OCI-LY3 (cell line): ENCODE measurements around the gene FERMT2.
A peak's percentile ranks its signal among the peaks of the same experiment; 100 is the strongest.

ENCODE experiments used
- H2AFZ ChIP-seq: fragments of 200-600, 300-600 bp; shearing (Covaris generic); 2 replicates; pipeline ENCODE4 v1.6.0; 2014; ENCODE audit warnings: antibody characterized with exemption, low read depth, low read length
- H3K27ac ChIP-seq: fragments of 200-600, 300-600 bp; sonication (generic); 2 replicates; pipeline ENCODE4 v1.5.1; 2014; ENCODE audit warnings: mild to moderate bottlenecking, low read length, moderate library complexity, mixed read lengths
- H3K27me3 ChIP-seq: fragments of 200-600, 300-600 bp; sonication (generic); 2 replicates; pipeline ENCODE4 v1.6.1; 2014; ENCODE audit warnings: low read depth, low read length, mixed read lengths
- H3K36me3 ChIP-seq: fragments of 200-600, 300-600 bp; sonication (generic); replicated peaks from 2 replicates; pipeline ENCODE3; 2014; ENCODE audit warnings: low read depth, low read length, mixed read lengths
- H3K4me1 ChIP-seq: fragments of 300-600, 200-600 bp; sonication (generic); 2 replicates; pipeline ENCODE4 v1.6.1; 2014; ENCODE audit warnings: low read length, mixed read lengths
- H3K4me2 ChIP-seq: fragments of 200-600, 300-600 bp; sonication (generic); 2 replicates; pipeline ENCODE4 v1.6.1; 2014; ENCODE audit warnings: low read length, mixed read lengths
- H3K4me3 ChIP-seq: fragments of 300-600, 200-600 bp; sonication (generic); 2 replicates; pipeline ENCODE4 v1.5.1; 2014; ENCODE audit warnings: antibody characterized with exemption, mild to moderate bottlenecking, low read length, moderate library complexity
- H3K79me2 ChIP-seq: fragments of 300-600, 200-600 bp; shearing (Covaris generic); 2 replicates; pipeline ENCODE4 v1.6.1; 2014; ENCODE audit warnings: mild to moderate bottlenecking, low read length, mixed read lengths
- H3K9ac ChIP-seq: fragments of 300-600, 200-600 bp; shearing (Covaris generic); 2 replicates; pipeline ENCODE4 v1.6.0; 2014; ENCODE audit warnings: mild to moderate bottlenecking, low read length, moderate library complexity
- H3K9me3 ChIP-seq: fragments of 200-600, 300-600 bp; shearing (Covaris generic); 2 replicates; pipeline ENCODE4 v1.6.1; 2014; ENCODE audit warnings: low read length, mixed read lengths; ENCODE audit not compliant: insufficient read depth
- H4K20me1 ChIP-seq: fragments of 200-600, 300-600 bp; sonication (generic); 2 replicates; pipeline ENCODE4 v1.6.1; 2016; ENCODE audit warnings: low read length, mixed read lengths; ENCODE audit not compliant: insufficient read depth
- EZH2phosphoT487 ChIP-seq: fragments of 200-600 bp; shearing (Covaris generic); IDR thresholded peaks from 2 replicates; pipeline ENCODE4 v1.6.1; 2018; ENCODE audit warnings: antibody characterized with exemption, mixed run types, low read depth
- TF ChIP-seq, protein P1 (sequence below): fragments of 200-600, 300-600 bp; sonication (generic); IDR thresholded peaks from 2 replicates; pipeline ENCODE4 v1.5.1; 2014; ENCODE audit warnings: antibody characterized with exemption, low read length, low read depth

FERMT2 gene

DNA sequence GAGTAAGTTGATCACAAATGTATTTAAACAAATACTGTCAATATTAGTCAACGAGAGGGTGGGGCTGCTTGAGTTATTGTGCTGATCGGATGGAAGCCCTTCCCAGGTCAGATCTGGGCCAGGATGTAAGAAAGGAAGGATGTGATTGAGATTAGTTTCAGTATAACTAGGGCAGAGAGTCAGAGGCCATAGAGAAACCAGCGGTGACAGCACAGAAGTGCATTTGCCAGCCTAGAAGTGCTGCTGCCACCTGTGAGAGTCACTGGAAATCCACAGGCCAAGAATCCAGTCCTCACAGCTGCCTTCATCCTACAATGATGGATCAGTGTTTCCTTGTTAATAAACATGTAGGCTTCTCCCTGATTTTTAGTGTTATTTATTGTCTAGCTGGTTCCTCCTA is 9.8 kb upstream of the FERMT2 start:
- Histone ChIP-seq H3K79me2 (no peaks in the 10 kb centered on the region), H3K4me1 (0 out of 2 replicates have a peak, but pooled peaks cover 3% of the 10 kb centered on the region), H4K20me1 (no peaks in the 10 kb centered on the region), H3K36me3 (no peaks in the 10 kb centered on the region), H3K4me3 (0 out of 2 replicates have a peak overlapping the region, but pooled peaks have one; percentile 8), H3K9me3 (no peaks in the 10 kb centered on the region), H3K4me2 (peak overlapping the region; percentile 35), H3K27ac (no peak overlapping the region), H3K27me3 (peaks cover 4% of the 10 kb centered on the region; the same call in 1 of the 2 replicates), H2AFZ (peak overlapping the region; percentile 83; the same call in 1 of the 2 replicates), H3K9ac (no peak overlapping the region)
- TF ChIP-seq EZH2phosphoT487, result no peak
- TF ChIP-seq, protein P1, sequence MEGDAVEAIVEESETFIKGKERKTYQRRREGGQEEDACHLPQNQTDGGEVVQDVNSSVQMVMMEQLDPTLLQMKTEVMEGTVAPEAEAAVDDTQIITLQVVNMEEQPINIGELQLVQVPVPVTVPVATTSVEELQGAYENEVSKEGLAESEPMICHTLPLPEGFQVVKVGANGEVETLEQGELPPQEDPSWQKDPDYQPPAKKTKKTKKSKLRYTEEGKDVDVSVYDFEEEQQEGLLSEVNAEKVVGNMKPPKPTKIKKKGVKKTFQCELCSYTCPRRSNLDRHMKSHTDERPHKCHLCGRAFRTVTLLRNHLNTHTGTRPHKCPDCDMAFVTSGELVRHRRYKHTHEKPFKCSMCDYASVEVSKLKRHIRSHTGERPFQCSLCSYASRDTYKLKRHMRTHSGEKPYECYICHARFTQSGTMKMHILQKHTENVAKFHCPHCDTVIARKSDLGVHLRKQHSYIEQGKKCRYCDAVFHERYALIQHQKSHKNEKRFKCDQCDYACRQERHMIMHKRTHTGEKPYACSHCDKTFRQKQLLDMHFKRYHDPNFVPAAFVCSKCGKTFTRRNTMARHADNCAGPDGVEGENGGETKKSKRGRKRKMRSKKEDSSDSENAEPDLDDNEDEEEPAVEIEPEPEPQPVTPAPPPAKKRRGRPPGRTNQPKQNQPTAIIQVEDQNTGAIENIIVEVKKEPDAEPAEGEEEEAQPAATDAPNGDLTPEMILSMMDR, result no peak

DNA sequence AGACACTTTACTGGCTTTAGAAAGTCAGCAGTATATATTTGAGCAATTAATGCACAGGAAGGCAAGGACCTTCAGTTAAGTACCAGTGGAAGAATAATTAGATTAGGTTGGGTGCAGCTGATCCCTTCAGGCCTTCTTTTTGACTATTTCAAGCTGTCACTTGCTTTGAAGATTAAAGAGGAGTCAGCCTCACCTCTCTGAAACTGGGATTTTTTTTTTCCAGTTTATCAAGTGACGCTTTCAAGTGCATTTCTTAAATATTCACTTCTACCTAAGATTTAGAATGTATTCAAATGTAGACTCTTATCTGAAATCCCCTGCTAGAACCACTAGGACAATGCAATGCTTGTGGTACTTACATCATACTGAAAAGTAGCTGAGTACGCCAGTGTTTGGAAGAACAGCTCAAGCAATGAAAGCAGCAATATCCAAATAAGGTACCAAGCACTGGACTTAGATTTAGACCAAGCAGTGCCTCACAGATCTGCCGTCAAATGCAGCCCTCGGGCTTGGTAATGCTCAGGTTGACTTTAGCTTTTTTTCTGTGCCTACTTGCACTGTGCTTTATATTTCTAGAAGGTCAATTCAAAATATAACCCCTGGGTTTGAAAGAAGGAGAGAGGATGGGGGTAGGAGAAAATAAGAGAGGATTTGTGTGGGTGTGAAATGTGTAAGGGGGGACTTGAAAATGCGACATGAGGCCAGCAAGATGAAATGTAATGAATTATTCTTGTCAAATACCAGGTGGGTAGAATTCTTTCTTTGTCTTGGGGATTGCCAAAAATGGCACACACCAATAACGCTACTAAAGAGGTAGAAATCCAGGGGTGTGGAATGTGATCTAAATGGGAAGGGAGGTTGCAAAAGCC is 3.7 kb upstream of the FERMT2 start:
- peak overlapping the region; percentile 40; the same call in 1 of the 2 replicates for H2AFZ ChIP-seq
- H3K79me2 ChIP-seq, result no peaks in the 10 kb centered on the region
- H3K4me3 ChIP-seq, result peak overlapping the region; percentile 27; the same call in 1 of the 2 replicates
- no peaks in the 10 kb centered on the region for H3K9me3 ChIP-seq
- H3K4me2 ChIP-seq, result peak overlapping the region; percentile 31
- no peaks in the 10 kb centered on the region for H3K36me3 ChIP-seq
- no peaks in the 10 kb centered on the region for H4K20me1 ChIP-seq
- H3K27ac ChIP-seq, result no peak overlapping the region; the same call in 1 of the 2 replicates
- TF ChIP-seq, protein P1, result no peak
- no peak for TF ChIP-seq EZH2phosphoT487
- peaks cover 44% of the 10 kb centered on the region for H3K27me3 ChIP-seq
- peaks cover 21% of the 10 kb centered on the region for H3K4me1 ChIP-seq
- H3K9ac ChIP-seq, result no peak overlapping the region

DNA sequence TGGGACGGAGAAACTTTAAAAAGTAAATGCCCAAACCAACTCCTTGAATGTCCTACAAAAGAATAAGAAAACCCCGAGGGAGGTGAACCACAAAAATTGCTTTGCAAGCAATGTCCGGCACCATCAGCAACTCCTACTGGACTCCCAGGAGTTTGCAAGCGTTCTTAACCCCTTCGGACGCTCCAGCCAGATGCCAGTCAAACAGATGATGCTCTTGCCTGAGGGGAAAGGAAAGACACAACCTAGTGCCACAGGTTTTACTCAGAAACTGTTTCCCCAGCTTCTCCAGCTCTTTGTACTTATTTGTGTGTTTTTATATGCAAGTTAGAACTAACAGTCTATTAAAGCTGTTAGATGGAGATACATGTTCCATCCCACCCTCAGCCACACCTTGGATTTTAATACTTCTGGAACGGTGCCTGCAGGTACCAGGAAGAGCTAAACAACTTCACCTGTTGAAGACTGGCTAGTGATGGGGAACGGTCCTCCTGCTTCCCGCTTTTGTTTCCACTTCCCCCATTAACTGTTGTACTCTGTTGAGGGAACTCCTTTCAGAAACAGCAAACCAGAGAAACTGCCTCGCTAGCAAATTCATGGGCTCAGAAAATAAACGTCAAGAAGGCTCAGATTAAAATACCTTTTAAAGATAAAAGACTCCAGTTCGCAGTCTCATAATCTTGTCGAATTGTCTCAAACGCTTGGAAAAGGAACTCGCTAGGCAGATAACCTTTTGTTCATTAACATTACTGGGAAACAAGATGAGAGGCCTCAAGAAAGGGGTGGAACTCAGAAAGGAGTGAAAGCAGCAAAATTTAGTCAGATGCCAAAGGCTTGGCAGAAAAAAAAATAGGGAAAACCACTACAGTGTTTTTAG is 1.1 kb upstream of the FERMT2 start:
- H3K27me3 ChIP-seq, result peaks cover 59% of the 10 kb centered on the region
- H3K36me3 ChIP-seq, result no peaks in the 10 kb centered on the region
- H3K79me2 ChIP-seq, result no peaks in the 10 kb centered on the region
- H3K27ac ChIP-seq, result no peak overlapping the region
- peaks cover 21% of the 10 kb centered on the region for H3K4me1 ChIP-seq
- H3K9me3 ChIP-seq, result no peaks in the 10 kb centered on the region
- no peaks in the 10 kb centered on the region for H4K20me1 ChIP-seq
- H2AFZ ChIP-seq, result peak overlapping the region; percentile 24; the same call in 1 of the 2 replicates
- H3K4me2 ChIP-seq, result peak overlapping the region; percentile 61
- no peak for TF ChIP-seq EZH2phosphoT487
- TF ChIP-seq, protein P1, result no peak
- H3K9ac ChIP-seq, result no peak overlapping the region
- peak overlapping the region; percentile 89 for H3K4me3 ChIP-seq
